HCT116 (cell line): ENCODE data around the gene PICALM.

Experiments
- EGR1 ChIP-seq: IDR thresholded peaks from 2 replicates; pipeline ENCODE4 v1.6.1; 2012; ENCODE audit warnings: low read depth
- EZH2 ChIP-seq: fragments of 200-600 bp; sonication (generic); IDR thresholded peaks from 2 replicates; pipeline ENCODE4 v1.6.1; 2017; ENCODE audit warnings: antibody characterized with exemption, mixed run types
- JUND ChIP-seq: IDR thresholded peaks from 2 replicates; pipeline ENCODE4 v1.6.1; 2012
- POLR2A ChIP-seq: IDR thresholded peaks from 2 replicates; pipeline ENCODE4 v1.7.0; 2011; ENCODE audit warnings: borderline replicate concordance; ENCODE audit not compliant: insufficient read depth, insufficient read length; ENCODE audit errors: extremely low read depth
- POLR2AphosphoS5 ChIP-seq: IDR thresholded peaks from 2 replicates; pipeline ENCODE4 v1.6.1; 2011; ENCODE audit warnings: mild to moderate bottlenecking, low read depth, low read length, moderate library complexity
- RAD21 ChIP-seq: IDR thresholded peaks from 2 replicates; pipeline ENCODE4 v1.6.1; 2012; ENCODE audit warnings: low read depth, mild to moderate bottlenecking
- REST ChIP-seq: IDR thresholded peaks from 2 replicates; pipeline ENCODE4 v1.6.1; 2012; ENCODE audit warnings: low read depth
- TCF7L2 ChIP-seq: IDR thresholded peaks from 2 replicates; pipeline ENCODE4 v1.7.0; 2011; ENCODE audit warnings: borderline replicate concordance, inconsistent platforms; ENCODE audit not compliant: insufficient read depth, insufficient read length; ENCODE audit errors: extremely low read depth
- TF ChIP-seq, protein P1 (sequence below), 3 experiments: fragments of 200-600 bp in 1 of 3; sonication (generic) in 1 of 3; IDR thresholded peaks in 2 of 3; conservative IDR thresholded peaks in 1 of 3; 2 replicates each; pipeline ENCODE4 v1.5.1; 2012 to 2017; ENCODE audit warnings: low read depth in 2 of 3, low read length in 2 of 3, antibody characterized with exemption in 1 of 3, borderline replicate concordance in 1 of 3, control low read depth in 1 of 3, mild to moderate bottlenecking in 1 of 3, mixed read lengths in 1 of 3, mixed run types in 1 of 3, moderate library complexity in 1 of 3; ENCODE audit not compliant: insufficient read depth in 1 of 3
- TF ChIP-seq, protein P2 (sequence below): IDR thresholded peaks from 2 replicates; pipeline ENCODE4 v1.6.1; 2012
- TF ChIP-seq, protein P3 (sequence below): IDR thresholded peaks from 2 replicates; pipeline ENCODE4 v1.6.1; 2012

DNA sequence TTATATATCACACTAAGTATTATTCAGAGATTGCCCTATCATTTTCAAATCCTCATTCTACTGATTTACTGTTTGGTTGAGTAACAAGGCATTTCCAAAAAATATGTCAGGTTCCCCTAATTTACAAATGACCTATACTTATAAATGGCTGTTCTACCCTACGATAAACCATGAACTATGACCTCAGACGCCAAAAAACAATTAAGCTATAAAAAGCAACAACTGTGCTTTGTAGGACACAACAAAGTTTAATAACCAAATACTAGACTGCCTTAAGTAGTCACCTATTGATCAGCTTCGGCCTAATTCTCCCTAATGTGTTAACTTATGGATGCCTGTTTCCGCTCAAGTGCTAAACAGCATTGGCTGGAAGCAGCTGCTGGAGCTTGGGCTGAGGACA lies 53.2 kb downstream of the PICALM start:
- TF ChIP-seq, protein P1, sequence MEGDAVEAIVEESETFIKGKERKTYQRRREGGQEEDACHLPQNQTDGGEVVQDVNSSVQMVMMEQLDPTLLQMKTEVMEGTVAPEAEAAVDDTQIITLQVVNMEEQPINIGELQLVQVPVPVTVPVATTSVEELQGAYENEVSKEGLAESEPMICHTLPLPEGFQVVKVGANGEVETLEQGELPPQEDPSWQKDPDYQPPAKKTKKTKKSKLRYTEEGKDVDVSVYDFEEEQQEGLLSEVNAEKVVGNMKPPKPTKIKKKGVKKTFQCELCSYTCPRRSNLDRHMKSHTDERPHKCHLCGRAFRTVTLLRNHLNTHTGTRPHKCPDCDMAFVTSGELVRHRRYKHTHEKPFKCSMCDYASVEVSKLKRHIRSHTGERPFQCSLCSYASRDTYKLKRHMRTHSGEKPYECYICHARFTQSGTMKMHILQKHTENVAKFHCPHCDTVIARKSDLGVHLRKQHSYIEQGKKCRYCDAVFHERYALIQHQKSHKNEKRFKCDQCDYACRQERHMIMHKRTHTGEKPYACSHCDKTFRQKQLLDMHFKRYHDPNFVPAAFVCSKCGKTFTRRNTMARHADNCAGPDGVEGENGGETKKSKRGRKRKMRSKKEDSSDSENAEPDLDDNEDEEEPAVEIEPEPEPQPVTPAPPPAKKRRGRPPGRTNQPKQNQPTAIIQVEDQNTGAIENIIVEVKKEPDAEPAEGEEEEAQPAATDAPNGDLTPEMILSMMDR (IDR thresholded peaks at IDR 0.05 in 2 of 3, conservative IDR thresholded peaks at IDR 0.05 in 1 of 3; ENCODE audit: borderline replicate concordance in 1 of 3, insufficient read depth in 1 of 3, low read depth in 2 of 3, low read length in 2 of 3) = no peak
- TF ChIP-seq POLR2AphosphoS5 (no peak), TCF7L2 (no peak), EZH2 (no peak), RAD21 (no peak), REST (no peak), POLR2A (no peak), JUND (no peak), EGR1 (no peak)
- TF ChIP-seq, protein P2, sequence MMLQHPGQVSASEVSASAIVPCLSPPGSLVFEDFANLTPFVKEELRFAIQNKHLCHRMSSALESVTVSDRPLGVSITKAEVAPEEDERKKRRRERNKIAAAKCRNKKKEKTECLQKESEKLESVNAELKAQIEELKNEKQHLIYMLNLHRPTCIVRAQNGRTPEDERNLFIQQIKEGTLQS = no peak
- TF ChIP-seq, protein P3, sequence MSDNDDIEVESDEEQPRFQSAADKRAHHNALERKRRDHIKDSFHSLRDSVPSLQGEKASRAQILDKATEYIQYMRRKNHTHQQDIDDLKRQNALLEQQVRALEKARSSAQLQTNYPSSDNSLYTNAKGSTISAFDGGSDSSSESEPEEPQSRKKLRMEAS = no peak
